Prostate gland (tissue), 2 donors: ENCODE measurements around the gene CYB5A. TPM values are rescaled to one million over a fixed set of nuclear protein-coding genes. Genes with fewer than 3 reads are reported as not detected.
A peak's percentile ranks its signal among the peaks of the same experiment; 100 is the strongest.
"Not testable (repeated sequence)": the region's sequence is repeated elsewhere in the genome, so short reads cannot be mapped to it uniquely, and the experiment has no call there.

Experiments
- DNase-seq: peaks from one replicate; pipeline ENCODE4 v3.0.0-alpha.2; 2019; ENCODE audit warnings: low spot score
- H3K27ac ChIP-seq, 2 donors: fragments of 200-600 bp; sonication (generic); 2 replicates each; pipeline ENCODE4 v1.5.1; 2017 to 2019
- H3K27me3 ChIP-seq: fragments of 200-600 bp; sonication (generic); replicated peaks from 2 replicates; pipeline ENCODE4 v1.5.1; 2019; ENCODE audit not compliant: insufficient read depth
- H3K36me3 ChIP-seq, 2 donors: fragments of 200-600 bp; sonication (generic); 1 replicate in 1 of 2; 2 replicates in 1 of 2; pipeline versions ENCODE4 v1.5.1 to v1.8.1; 2017 to 2019
- H3K4me1 ChIP-seq: fragments of 200-600 bp; sonication (generic); replicated peaks from 2 replicates; pipeline ENCODE4 v1.5.1; 2019
- H3K4me3 ChIP-seq, 2 donors: fragments of 200-600 bp; sonication (generic); 2 replicates each; pipeline ENCODE4 v1.5.1; 2017 to 2019
- H3K9me3 ChIP-seq: fragments of 200-600 bp; sonication (generic); 2 replicates; pipeline ENCODE4 v1.5.1; 2017
- CTCF ChIP-seq, 4 experiments: fragments of 200-600 bp in 2 of 4; fragments of 450-650 bp in 2 of 4; sonication (generic) in 2 of 4; IDR thresholded peaks; 1 replicate in 3 of 4; 2 replicates in 1 of 4; pipeline ENCODE4 v1.5.1; 2016 to 2019; ENCODE audit warnings: antibody characterized with exemption in 4 of 4, mild to moderate bottlenecking in 2 of 4, moderate library complexity in 2 of 4
- POLR2A ChIP-seq: fragments of 450-650 bp; IDR thresholded peaks from one replicate; pipeline ENCODE4 v1.6.1; 2016; ENCODE audit warnings: antibody characterized with exemption, mild to moderate bottlenecking
- POLR2AphosphoS5 ChIP-seq: sonication (generic); formaldehyde crosslinking; IDR thresholded peaks from one replicate; pipeline ENCODE4 v1.6.1; 2017; ENCODE audit warnings: antibody characterized with exemption
- WGBS: methylation state at CpG from one replicate; pipeline ENCODE4 v1.1.5; 2018; 5-methylcytosine and 5-hydroxymethylcytosine counted together
- intact Hi-C: fragments of 100-400 bp; cut with DNase I; formaldehyde crosslinking; loops from one replicate; pipeline ENCODE4 v1.14.2; 2022
- total RNA-seq, 2 donors: library from RNA; depleted of rRNA; stranded (reverse); fragments of >200 nt; gene quantifications; one replicate each; pipeline ENCODE4 v1.1.0, GENCODE V29; 2016

Gene CYB5A
- total RNA-seq, 2 donors from 2014 or later, result 76.6 to 144 TPM

DNA sequence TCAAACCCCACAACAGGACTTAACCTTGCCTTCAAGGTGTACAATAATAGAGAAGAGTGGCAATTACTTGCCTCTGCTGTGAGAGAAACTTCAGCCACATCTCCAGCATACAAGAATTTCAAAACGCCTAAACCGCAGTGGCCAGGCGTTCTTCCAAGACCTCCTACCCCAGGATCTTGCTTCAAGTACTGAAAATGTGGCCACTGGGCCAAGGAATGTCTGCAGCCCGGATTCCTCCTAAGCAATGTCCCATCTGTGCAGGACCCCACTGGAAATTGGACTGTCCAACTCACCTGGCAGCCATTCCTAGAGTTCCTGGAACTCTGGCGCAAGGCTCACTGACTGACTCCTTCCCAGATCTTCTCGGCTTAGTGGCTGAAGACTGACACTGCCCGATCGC lies 2.8 kb upstream of the CYB5A start:
- H3K4me3 ChIP-seq, result no peak overlapping the region
- H3K27ac ChIP-seq, result no peak overlapping the region
- no peaks in the 10 kb centered on the region for H3K27me3 ChIP-seq
- H3K9me3 ChIP-seq, result no peaks in the 10 kb centered on the region
- 97% methylated on average over 8 of the region's 8 CpGs for WGBS
- intact Hi-C loops, result loop anchor here (5.0 kb wide), 2 partner anchors 147 to 198 kb away; partner anchors contain the start of genes FBXO15 and TIMM21
- H3K4me1 ChIP-seq, result no peaks in the 10 kb centered on the region
- TF ChIP-seq POLR2AphosphoS5, result no peak
- TF ChIP-seq CTCF (IDR thresholded peaks at IDR 0.05), result no peak
- no peak for TF ChIP-seq POLR2A
- DNase-seq, result no peak
- no peaks in the 10 kb centered on the region for H3K36me3 ChIP-seq

DNA sequence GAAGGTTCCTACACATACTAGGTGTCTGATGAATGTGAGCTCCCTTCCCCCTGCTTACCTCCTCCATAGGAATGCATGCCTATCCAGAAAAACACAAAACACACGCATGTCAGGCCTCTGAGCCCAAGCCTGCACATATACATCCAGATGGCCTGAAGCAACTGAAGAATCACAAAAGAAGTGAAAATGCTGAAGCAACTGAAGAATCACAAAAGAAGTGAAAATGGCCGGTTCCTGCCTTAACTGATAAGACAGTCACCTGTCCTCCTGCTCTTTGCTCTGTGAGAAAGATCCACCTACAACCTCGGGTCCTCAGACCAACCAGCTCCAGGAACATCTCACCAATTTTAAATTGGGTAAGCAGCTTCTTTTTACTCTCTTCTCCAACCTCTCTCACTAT lies 1.2 kb upstream of the CYB5A start:
- intact Hi-C loops, result loop anchor here (5.0 kb wide), 2 partner anchors 146 to 199 kb away; partner anchors contain the start of genes FBXO15 and TIMM21
- H3K27me3 ChIP-seq, H3K4me1 ChIP-seq, H3K27ac ChIP-seq, H3K36me3 ChIP-seq, H3K4me3 ChIP-seq, H3K9me3 ChIP-seq, DNase-seq: not testable (repeated sequence)
- WGBS, result 92% methylated on average over 3 of the region's 3 CpGs

DNA sequence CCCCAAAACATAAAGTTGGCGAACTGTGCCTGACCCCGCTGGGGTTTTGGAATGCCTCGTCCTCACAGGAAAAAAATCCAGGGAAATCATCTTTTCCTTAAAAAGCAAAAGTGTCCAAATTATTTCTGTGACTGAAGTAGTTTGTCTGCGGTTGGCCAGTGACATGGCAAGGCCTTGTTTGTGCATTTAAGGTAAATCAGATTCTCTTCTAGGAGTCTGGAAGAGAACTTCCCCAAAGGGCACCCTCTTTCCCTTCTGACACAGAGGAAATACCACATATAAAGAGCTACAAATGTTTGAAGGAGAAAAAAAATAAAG lies 737 bp upstream of the CYB5A start:
- peak overlapping the region; percentile 75 to 92 for H3K4me3 ChIP-seq
- H3K9me3 ChIP-seq, result no peaks in the 10 kb centered on the region
- H3K27ac ChIP-seq, result peak overlapping the region; percentile 57 to 67
- intact Hi-C loops, result loop anchor here (5.0 kb wide), 2 partner anchors 145 to 200 kb away; partner anchors contain the start of genes FBXO15 and TIMM21
- no peaks in the 10 kb centered on the region for H3K36me3 ChIP-seq
- no peak for TF ChIP-seq POLR2AphosphoS5
- no peak for TF ChIP-seq POLR2A
- no peak for TF ChIP-seq CTCF (IDR thresholded peaks at IDR 0.05)
- no peaks in the 10 kb centered on the region for H3K27me3 ChIP-seq
- DNase-seq, result no peak
- H3K4me1 ChIP-seq, result no peaks in the 10 kb centered on the region
- 3% methylated on average over 4 of the region's 4 CpGs for WGBS

DNA sequence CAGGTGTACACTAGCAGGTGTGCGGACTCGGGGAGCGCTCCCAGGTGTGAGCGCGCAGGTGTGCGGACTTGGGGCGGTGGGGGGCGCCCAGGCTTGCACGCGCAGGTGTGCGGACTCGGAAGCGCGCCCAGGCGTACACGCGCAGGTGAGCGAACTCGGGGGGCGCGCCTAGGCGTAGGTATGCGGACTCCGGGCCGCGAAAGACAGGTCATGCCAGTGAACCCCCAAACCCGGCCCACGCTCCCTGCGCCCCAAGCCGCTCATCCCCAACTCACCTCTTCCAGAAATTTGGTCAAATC lies 342 bp downstream of the CYB5A start:
- intact Hi-C loops, result loop anchor here (5.0 kb wide), 2 partner anchors 144 to 201 kb away; partner anchors contain the start of genes FBXO15 and TIMM21
- WGBS, result under 1% methylated on average over 30 of the region's 30 CpGs

DNA sequence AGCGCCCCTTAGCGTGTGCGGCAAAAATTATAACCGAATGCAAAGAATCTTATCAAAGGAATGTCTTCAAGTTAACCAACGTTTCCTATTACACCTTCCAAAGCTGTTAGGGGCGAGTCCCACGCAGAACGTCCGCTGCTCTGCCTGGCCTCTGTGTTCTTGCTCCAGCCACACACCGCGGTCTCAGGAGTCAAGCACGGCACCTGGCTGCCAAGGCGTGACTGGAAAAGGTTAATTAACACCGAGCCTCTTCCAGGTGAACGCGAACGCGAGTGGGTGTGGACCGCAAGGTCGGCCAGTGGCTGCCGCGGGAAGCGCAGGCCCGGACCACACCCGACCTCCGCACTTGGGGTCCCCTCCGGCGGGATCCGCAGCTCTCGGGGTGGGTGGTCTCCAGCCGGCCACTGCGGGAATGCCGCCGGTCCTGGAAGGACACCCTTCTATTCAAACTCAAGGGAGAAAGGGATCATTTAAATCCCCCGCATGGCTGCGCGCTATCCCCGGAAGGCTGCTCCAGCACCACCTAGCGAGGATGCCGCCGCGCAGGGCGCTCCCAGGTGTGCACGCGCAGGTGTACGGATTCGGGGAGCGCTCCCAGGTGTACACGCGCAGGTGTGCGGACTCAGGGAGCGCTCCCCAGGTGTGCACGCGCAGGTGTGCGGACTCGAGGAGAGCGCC lies 830 bp downstream of the CYB5A start:
- Histone ChIP-seq H3K9me3 (no peaks in the 10 kb centered on the region), H3K27me3 (no peaks in the 10 kb centered on the region), H3K4me3 (peak overlapping the region; percentile 75 to 92), H3K4me1 (no peaks in the 10 kb centered on the region), H3K36me3 (no peaks in the 10 kb centered on the region), H3K27ac (peak overlapping the region; percentile 62 to 67)
- peak; percentile 67 for DNase-seq
- TF ChIP-seq CTCF (IDR thresholded peaks at IDR 0.05) (peak in 2 of 4 experiments; percentile 31 to 46), POLR2AphosphoS5 (no peak)
- intact Hi-C loops, result loop anchor here (5.0 kb wide), 2 partner anchors 144 to 201 kb away; partner anchors contain the start of genes FBXO15 and TIMM21
- WGBS, result 20% methylated on average over 48 of the region's 57 CpGs

More for the DNA sequence above, 342 bp downstream of the CYB5A start:
- Histone ChIP-seq H3K27me3 (no peaks in the 10 kb centered on the region), H3K27ac (peak overlapping the region; percentile 62 to 67), H3K4me3 (peak overlapping the region; percentile 75 to 92), H3K36me3 (no peaks in the 10 kb centered on the region), H3K9me3 (no peaks in the 10 kb centered on the region), H3K4me1 (no peaks in the 10 kb centered on the region)
- DNase-seq, result no peak
- TF ChIP-seq CTCF (IDR thresholded peaks at IDR 0.05) (no peak), POLR2A (no peak), POLR2AphosphoS5 (no peak)
